ENCODE results near the gene ABCC11. TPM values are rescaled to one million over a fixed set of nuclear protein-coding genes. Genes with fewer than 3 reads are reported as not detected.

Gene ABCC11
- total and polyA plus RNA-seq, 2 of the 13 experiments (the other 11 are each of a cell fraction or from before 2014, with no cell fraction given) = 1.0 to 1.4 TPM

DNA sequence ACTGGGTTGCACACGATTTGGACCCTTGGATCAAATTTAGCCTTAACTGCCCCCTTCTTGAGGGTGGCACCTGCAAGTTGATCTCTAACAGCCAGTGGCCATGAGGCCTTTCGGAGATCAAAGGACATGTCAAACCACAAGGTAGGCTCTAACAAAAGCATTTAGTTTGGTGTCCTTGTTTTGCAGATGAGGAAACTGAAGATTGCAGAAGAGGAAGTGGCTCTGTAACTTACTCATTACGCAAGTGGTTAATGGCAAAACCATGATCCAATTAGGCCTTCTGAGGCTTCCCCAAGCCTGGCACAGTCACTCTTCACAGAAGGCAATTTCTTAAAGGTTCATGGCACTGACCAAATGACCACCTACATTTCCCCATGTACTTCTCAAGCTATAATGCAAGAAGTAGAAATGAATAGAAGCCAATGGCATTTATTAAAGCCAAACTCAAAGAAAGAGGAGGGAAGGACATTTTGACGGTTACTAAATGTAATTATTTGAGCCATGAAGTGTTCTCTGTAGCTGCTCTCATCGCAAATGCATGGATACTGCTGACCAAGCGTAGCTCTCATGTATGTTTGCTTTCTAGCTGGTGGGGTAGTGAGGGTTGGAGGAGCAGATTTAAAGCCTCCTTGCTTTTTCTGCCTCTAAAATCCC is 58.8 kb downstream of the ABCC11 start:
- no TSS peak for BruUV-seq (replicated peaks)
- peaks cover 37% of the 10 kb centered on the region for H3K4me1 ChIP-seq (ENCODE audit: insufficient read depth, low read length)
- H3K4me2 ChIP-seq (ENCODE audit: low read depth, low read length) = peak overlapping the region; percentile 22
- ATAC-seq = peak; percentile 46
- H3K9me3 ChIP-seq (ENCODE audit: low read length) = no peaks in the 10 kb centered on the region
- POLR2A ChIA-PET = interaction anchor here (1.2 kb wide), 1 partner anchor 16 kb away, joined by 3 read pairs; no protein-coding TSS in a partner anchor
- FAIRE-seq = peak; percentile 63
- H3K4me3 ChIP-seq (replicated peaks in 1 of 3; ENCODE audit: insufficient read depth in 1 of 3, low read depth in 2 of 3, low read length in 3 of 3) = no peak overlapping the region
- intact Hi-C loops (cut with micrococcal nuclease; ENCODE audit: unreplicated experiment) = no loop called here
- H2AFZ ChIP-seq (ENCODE audit: low read length) = no peak overlapping the region
- H3K36me3 ChIP-seq (replicated peaks in 1 of 2; ENCODE audit: control insufficient read depth in 1 of 2, insufficient read depth in 2 of 2, low read length in 2 of 2) = no peaks in the 10 kb centered on the region
- peak overlapping the region; percentile 6 for H3K27ac ChIP-seq (ENCODE audit: extremely low read length, insufficient read depth, low read length)
- DNase-seq (ENCODE audit: low spot score) = peak; percentile 75
- H3K9ac ChIP-seq (ENCODE audit: insufficient read depth, low read depth, low read length) = no peak overlapping the region
- CTCF ChIA-PET (ENCODE audit: low intra/inter-chr PET ratio, low total read pairs) = no interaction called here
- in situ Hi-C loops (cut with HindIII; ENCODE audit: extremely low pct_ligation_motif_present, low pct_unique_long_range_greater_than_20kb) = no loop called here
- H4K20me1 ChIP-seq (ENCODE audit: insufficient read depth, low read length) = no peaks in the 10 kb centered on the region
- no peaks in the 10 kb centered on the region for H3K79me2 ChIP-seq (ENCODE audit: insufficient read depth, low read length)
- H3K27me3 ChIP-seq (ENCODE audit: control insufficient read depth in 1 of 2, insufficient read depth in 2 of 2, low read length in 2 of 2) = no peaks in the 10 kb centered on the region
- 46% methylated on average over 6 of the region's 6 CpGs for WGBS (ENCODE audit: low lambda C conversion rate)
- TF ChIP-seq TGIF2 (CRISPR knock-in tag; IDR thresholded peaks at IDR 0.05) (0 out of 2 replicates have a peak, but pooled peaks have one; percentile 56), KDM2A (CRISPR knock-in tag; IDR thresholded peaks at IDR 0.05; ENCODE audit: borderline replicate concordance, low read depth) (no peak), TP53 (CRISPR knock-in tag; conservative IDR thresholded peaks at IDR 0.05) (no peak), ZMYM4 (CRISPR knock-in tag; IDR thresholded peaks at IDR 0.05) (peak; percentile 70), ZNF382 (CRISPR knock-in tag; IDR thresholded peaks at IDR 0.05; ENCODE audit: borderline replicate concordance) (no peak), NR2F2 (IDR thresholded peaks at IDR 0.05; ENCODE audit: borderline replicate concordance, low read depth) (0 out of 2 replicates have a peak, but pooled peaks have one; percentile 52), MTA3 (CRISPR knock-in tag; IDR thresholded peaks at IDR 0.05) (no peak), HCFC1 (IDR thresholded peaks at IDR 0.05; ENCODE audit: low read depth, low read length) (no peak), FOXK2 (IDR thresholded peaks at IDR 0.05) (no peak), CREB1 (IDR thresholded peaks at IDR 0.05) (no peak), CREB1 (CRISPR knock-in tag; IDR thresholded peaks at IDR 0.05) (peak; percentile 56), SPEN (CRISPR knock-in tag; IDR thresholded peaks at IDR 0.05; ENCODE audit: low read depth) (no peak), MED13 (CRISPR knock-in tag; IDR thresholded peaks at IDR 0.05) (no peak), FOXO4 (CRISPR knock-in tag; conservative IDR thresholded peaks at IDR 0.05) (no peak), SNRNP70 (IDR thresholded peaks at IDR 0.05; ENCODE audit: low read depth, low read length) (no peak), BRF2 (CRISPR knock-in tag; IDR thresholded peaks at IDR 0.05) (no peak), ZNF225 (CRISPR knock-in tag; IDR thresholded peaks at IDR 0.05) (no peak), IKZF1 (IDR thresholded peaks at IDR 0.05) (no peak), CREM (IDR thresholded peaks at IDR 0.05) (peak; percentile 45; the same call in 1 of the 2 replicates), CREM (CRISPR knock-in tag; IDR thresholded peaks at IDR 0.05) (no peak), MBNL3 (CRISPR knock-in tag; conservative IDR thresholded peaks at IDR 0.05) (no peak), RFXAP (CRISPR knock-in tag; IDR thresholded peaks at IDR 0.05; ENCODE audit: borderline replicate concordance) (no peak), RARA (CRISPR knock-in tag; IDR thresholded peaks at IDR 0.05) (no peak; the same call in 1 of the 2 replicates)
- TF ChIP-seq, protein P1, sequence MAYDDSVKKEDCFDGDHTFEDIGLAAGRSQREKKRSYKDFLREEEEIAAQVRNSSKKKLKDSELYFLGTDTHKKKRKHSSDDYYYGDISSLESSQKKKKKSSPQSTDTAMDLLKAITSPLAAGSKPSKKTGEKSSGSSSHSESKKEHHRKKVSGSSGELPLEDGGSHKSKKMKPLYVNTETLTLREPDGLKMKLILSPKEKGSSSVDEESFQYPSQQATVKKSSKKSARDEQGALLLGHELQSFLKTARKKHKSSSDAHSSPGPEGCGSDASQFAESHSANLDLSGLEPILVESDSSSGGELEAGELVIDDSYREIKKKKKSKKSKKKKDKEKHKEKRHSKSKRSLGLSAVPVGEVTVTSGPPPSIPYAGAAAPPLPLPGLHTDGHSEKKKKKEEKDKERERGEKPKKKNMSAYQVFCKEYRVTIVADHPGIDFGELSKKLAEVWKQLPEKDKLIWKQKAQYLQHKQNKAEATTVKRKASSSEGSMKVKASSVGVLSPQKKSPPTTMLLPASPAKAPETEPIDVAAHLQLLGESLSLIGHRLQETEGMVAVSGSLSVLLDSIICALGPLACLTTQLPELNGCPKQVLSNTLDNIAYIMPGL (CRISPR knock-in tag; IDR thresholded peaks at IDR 0.05; ENCODE audit: borderline replicate concordance in 1 of 2, low read depth in 1 of 2) = no peak

Measured in HepG2 (cell line).